Skin epidermis (tissue), 12 donors: ENCODE measurements around the gene ADAMTSL4.
A peak's percentile ranks its signal among the peaks of the same experiment; 100 is the strongest.
"Not testable (repeated sequence)": the region's sequence is repeated elsewhere in the genome, so short reads cannot be mapped to it uniquely, and the experiment has no call there.

ENCODE experiments used
- H3K27ac ChIP-seq, 21 experiments: fragments of 200-600 bp; sonication (generic) in 11 of 21; one replicate each; pipeline ENCODE4 v1.5.0; 2020; ENCODE audit warnings: mild to moderate bottlenecking in 3 of 21, inconsistent platforms in 2 of 21, moderate library complexity in 2 of 21
- H3K4me3 ChIP-seq, 7 experiments: fragments of 200-600 bp; sonication (generic) in 2 of 7; one replicate each; pipeline ENCODE4 v1.5.0; 2020; ENCODE audit warnings: inconsistent platforms in 2 of 7, mild to moderate bottlenecking in 2 of 7, moderate library complexity in 1 of 7

ADAMTSL4 gene

DNA sequence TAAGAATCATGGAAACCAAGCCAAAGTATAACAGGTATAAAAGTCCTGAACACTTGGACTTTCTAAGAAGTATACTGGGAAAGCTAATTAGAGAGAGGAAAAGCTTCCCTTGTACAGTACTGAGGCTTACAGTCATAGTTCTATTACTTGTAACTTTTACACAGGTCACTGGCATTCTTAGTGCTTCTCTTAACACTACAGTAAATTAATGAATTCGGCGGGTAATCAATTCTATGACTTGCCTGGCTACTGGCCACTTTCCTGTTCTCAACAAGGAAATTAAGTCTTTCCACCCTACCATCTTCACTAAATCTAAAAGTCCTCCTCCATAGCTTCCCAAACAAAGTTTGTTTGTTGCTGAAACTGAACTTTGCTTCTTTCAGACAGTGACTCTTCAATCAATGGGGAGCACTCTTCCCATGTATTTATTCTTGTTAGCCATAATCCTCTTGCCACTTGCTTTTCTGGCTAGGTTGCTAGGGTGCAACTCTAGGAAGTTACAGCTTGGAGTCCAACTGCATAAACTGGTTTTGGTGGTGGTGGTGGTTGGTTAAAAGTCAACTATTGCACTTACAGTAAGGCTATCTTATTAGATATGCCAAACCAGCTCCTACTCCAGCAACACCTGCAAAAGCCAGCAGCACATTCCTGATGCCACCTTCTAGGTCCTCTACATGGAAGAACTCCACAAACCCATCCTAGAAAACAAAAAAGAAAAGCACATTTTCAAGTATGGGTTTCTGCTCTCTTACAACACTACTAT lies 27.8 kb downstream of the ADAMTSL4 start:
- Histone ChIP-seq H3K27ac (peak overlapping the region; percentile 40 to 100 (median 100)), H3K4me3 (peak overlapping the region; percentile 59 to 97 (median 82))

DNA sequence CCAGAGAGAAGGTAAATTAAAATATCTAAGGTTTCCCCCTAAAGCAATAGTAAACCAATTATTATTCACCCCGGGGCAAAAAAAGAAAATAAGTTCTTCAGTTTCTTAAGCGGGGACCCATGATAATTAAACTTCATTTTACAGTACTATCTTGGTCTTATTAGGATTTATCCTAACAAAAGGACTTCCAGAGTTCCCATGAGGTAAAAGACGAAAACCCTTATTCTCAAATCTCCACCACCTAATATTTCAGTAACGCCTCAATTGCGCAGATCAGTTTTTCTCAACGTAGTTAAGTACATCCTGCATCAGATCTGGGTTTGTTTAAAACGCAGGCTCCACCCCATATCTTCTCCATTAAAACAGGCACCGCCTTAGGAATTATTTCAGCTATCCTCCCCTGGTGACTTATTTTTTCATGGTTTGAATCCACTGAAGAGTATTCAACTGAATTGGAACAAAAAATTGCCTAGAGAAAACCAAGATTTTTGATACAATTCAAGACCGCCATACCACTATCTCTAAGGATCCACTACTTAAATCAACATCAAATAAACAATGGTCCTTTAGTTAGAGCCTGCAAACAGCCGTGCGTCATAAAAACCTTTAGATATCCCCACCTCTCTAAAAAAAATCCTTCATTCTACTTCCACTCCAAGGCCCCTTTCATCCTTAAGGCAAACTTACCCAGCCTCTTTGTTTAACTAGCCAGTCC lies 28.5 kb downstream of the ADAMTSL4 start:
- H3K27ac ChIP-seq, result peak overlapping the region; percentile 95 to 100 (median 100)
- H3K4me3 ChIP-seq, result peak overlapping the region; percentile 59 to 97 (median 82)

DNA sequence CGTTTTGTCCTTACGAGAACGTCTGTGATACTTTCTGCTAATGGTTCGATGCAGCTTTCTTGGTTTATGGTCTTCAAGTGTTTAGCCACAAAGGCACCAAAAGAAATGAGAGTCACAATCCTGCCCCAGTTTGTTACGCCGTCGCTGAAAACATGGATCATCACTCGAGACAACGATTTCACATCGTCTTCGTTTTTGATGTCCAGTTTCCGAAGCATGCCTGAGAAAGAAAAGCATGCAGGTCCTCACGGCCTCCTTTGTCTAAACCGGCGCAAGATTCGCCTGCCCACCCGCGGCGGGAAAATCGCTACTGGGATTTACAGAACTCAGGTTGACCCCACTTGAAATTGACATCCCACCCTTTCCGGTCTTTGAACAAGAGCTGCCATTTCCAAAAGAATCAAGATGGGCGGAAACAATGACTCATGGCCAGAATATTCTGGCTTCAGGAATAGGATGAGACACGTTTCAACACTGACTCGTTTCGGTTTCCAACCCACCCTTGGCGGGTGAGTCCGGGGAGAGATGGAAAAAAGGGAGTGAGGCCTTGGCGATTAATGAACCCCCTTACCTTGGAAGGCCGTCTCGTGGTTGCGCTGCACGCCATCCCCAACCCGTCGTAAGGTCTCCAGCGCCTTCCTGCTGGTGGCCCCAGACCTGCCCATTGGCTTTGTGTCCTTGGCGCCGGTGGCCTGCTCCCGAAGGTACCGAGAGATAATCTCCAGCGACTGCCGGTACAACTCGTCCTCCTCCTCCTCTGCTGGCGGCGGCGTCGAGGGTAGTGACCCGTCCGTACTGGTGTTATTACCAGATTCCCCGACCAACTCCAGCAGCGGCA lies 29.3 kb downstream of the ADAMTSL4 start:
- Histone ChIP-seq H3K27ac (peak overlapping the region; percentile 95 to 100 (median 100)), H3K4me3 (peak overlapping the region; percentile 59 to 97 (median 82))

DNA sequence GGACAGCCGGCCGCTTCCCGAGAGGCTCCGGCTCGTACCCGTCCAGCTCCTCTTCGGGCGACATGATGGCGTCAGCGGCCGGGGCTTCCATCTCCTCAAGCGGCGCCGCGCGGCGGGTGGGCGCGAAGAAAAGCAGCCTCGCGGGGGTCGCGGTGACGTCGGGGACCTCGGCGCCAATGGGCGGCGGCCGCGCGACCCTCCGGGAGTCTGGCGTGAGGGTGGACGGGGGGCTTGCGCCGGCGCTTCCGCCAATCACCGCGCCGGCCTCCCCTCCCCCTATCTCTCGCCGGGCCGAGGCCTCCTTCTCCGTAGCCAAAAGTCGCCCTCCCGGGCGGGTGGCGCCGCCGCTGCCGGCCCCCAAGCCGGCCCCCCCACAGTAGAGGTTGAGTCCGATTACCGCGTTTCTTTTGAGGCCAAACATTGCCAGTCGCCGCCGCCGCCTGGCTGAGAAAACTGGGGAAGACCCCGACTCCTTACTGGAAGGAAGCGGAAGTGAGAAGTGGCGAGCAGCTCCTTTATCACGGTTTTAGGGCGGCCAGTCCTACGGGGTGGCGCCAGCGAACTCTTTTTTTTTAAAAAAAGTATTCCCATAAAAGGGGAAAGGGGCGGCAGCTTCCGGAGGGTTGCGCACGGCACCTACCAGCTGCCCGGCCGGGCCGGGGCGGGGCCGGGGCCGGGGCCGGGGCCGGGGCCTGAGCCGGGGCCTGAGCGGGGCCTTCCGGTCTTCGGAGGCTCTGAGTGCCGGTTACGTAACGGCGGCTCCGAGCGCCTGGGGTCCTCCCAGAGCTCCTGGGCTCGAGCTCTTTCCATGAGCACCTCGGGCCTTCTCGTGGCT lies 30.1 kb downstream of the ADAMTSL4 start, which contains the start of gene MCL1:
Gene MCL1 (minus strand): TSS at position 501 of the 835 bp plus-strand sequence. CDS start 80 bp downstream, at position 421.
- Histone ChIP-seq H3K4me3 (peak within 1 kb of the TSS; percentile 59 to 97 (median 82)), H3K27ac (peak within 1 kb of the TSS; percentile 95 to 100 (median 100))

DNA sequence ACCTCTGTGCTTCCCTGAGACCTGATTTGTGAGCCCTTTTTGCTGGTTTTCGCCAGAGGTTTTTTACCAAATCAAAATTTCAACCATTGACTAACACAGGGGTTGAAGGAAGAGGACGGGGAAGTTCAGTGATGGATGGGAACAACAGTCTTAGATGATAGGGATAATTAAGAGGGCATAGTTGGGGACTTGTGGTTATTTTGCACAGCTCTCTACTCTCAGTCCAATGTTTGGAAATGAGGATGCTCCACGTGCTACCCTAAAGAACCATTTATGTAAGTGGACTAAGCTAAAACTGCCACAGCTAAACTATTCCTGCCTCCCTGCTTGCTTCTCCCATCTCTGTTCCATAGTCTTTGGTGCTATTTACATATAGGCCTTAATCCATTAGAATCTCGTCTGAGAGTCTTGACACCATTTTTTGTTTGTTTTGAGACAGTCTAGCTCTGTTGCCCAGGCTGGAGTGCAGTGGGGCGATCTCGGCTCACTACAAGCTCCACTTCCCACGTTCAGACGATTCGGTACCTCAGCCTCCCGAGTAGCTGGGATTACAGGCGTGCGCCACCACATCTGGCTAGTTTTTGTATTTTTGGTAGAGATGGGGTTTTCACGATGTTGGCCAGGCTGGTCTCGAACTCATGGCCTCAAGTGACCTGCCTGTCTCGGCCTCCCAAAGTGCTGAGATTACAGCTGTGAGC lies 30.9 kb downstream of the ADAMTSL4 start:
- peak overlapping the region; percentile 59 to 97 (median 82) for H3K4me3 ChIP-seq
- peak overlapping the region; percentile 51 to 100 (median 100) for H3K27ac ChIP-seq

DNA sequence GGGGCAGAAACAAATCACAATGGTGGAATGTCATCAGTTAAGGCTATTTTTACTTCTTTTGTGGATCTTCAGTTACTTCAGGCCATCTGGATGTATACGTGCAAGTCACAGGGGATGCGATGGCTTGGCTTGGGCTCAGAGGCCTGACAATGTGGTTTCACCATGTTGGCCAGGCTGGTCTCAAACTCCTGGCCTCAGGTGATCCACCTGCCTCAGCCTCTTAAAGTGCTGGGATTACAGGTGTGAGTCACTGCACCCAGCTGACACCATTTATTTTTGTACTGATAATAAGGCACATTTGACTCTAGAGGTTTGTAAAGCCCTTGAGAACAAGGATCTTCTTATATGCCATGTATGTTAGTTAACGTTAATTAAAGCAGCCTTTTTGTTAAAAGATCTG lies 31.8 kb downstream of the ADAMTSL4 start:
- not testable (repeated sequence) for H3K4me3 ChIP-seq
- peak overlapping the region in 3 of 21 experiments; percentile 2 to 25 (median 11) for H3K27ac ChIP-seq

DNA sequence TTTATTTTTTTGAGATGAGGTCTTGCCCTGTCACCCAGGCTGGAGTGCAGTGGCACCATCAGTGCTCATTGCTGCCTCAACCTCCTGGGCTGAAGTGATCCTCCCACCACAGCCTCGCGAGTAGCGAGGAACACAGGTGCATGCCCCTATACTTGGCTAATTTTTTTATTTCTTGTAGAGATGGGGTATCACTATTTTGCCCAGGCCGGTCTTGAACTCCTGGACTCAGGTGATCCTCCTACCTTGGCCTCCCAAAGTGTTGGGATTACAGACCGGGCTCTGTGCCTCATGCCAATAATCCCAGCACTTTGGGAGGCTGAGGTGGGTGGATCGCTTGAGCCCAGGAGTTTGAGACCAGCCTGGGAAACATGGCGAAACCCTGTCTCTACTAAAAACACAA lies 32.2 kb downstream of the ADAMTSL4 start:
- H3K27ac ChIP-seq, result peak overlapping the region in 3 of 21 experiments; percentile 2 to 25 (median 11)
- H3K4me3 ChIP-seq, result not testable (repeated sequence)

DNA sequence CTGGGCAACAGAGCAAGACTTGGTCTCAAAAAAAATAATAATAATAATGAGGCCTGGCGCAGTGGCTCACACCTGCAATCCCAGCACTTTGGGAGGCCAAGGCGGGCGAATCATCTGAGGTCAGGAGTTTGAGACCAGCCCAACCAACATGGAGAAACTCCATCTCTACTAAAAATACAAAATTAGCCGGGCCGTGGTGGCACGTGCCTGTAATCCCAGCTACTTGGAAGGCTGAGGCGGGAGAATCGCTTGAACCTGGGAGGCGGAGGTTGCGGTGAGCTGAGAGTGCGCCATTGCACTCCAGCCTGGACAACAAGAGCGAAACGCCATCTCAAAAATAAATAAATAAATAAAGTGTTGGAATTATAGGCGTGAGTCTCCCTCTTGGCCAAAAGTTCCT lies 32.8 kb downstream of the ADAMTSL4 start:
- peak overlapping the region in 1 of 21 experiments; percentile 46 for H3K27ac ChIP-seq
- not testable (repeated sequence) for H3K4me3 ChIP-seq

DNA sequence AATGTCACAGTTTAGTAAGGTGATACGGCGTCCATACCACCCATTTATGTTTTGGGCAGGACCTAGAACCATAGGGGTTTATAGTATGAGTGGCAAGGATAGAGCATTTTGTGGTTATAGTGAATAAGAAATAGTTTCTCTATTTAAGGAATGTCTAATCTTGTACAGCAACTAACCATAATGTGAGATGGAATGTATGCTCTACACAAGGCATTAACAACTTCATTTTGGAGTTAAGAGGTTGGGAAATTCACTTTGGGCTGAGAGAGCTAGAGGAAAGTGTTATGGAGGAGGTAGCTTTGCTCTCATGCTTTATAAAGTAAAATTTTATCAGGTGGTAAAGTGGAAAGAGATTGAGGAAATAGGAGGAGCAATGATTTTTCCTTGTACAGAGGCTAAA lies 33.2 kb downstream of the ADAMTSL4 start:
- no peak overlapping the region for H3K4me3 ChIP-seq
- H3K27ac ChIP-seq, result peak overlapping the region in 1 of 21 experiments; percentile 46

DNA sequence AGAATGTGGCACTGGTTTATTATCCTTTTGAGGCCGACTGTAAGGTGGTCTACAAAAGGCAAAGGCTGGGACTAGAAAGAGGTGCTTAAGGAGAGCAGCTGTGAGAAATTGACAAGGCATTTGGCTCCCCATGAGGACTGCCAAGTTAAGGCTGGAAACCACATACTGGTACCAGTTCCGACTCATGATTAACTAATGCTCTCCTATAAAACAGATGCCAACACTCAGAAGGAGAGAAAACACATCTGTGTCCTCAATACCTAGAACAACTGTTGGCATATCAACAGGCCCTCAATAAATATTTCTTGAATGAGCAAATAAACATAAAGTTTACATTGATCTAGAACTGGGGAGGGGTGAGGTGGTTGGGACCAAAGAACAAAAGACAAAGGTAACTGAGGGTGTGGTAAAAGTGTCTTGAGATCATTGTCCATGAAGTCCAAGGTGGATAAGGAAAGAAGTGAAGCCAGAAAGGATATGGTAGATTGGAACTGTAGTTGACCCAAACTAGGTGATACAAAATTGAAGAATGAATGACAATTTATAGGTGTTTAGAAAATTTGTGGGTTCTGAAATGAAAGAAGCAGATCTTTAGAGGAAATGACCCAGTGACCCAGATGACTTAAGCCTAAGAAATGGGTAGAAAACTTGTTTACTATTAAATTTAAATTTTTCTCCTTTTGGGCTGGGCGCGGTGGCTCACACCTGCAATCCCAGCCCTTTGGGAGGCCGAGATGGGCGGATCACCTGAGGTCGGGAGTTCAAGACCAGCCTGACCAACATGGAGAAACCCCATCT lies 47.1 kb downstream of the ADAMTSL4 start:
- Histone ChIP-seq H3K27ac (no peak overlapping the region), H3K4me3 (no peak overlapping the region)

DNA sequence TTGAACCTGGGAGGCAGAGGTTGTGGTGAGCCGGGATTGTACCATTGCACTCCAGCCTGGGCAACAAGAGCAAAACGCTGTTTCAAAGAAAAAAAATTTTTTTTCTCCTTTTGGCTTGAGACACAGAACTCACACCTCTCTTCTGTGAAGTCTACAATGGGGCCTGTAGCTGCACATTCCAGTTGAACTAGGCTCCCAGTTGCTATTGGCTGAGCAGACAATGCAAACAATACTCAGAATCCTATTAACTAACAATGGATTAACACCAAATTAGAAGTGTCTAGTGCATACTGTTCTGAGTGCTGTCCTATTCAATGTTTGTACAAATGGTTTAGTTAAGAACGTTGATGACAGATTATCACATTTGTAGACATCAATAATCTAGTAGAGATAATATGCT lies 47.8 kb downstream of the ADAMTSL4 start:
- Histone ChIP-seq H3K27ac (no peak overlapping the region), H3K4me3 (no peak overlapping the region)

DNA sequence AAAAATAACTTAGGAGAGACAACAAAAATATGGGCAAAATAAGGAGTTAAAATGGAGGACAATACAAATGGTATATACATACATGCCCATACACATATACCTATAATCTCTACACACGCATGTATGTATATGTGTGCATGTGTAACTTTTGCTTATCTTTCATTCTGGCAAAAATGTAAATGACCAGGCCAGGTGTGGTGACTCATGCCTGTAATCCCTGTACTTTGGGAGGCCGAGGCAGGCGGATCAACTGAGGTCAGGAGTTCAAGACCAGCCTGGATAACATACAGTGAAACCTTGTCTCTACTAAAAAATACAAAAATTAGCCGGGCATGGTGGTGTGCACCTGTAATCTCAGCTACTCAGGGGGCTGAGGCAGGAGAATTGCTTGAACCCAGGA lies 49.1 kb downstream of the ADAMTSL4 start:
- not testable (repeated sequence) for H3K4me3 ChIP-seq, H3K27ac ChIP-seq

DNA sequence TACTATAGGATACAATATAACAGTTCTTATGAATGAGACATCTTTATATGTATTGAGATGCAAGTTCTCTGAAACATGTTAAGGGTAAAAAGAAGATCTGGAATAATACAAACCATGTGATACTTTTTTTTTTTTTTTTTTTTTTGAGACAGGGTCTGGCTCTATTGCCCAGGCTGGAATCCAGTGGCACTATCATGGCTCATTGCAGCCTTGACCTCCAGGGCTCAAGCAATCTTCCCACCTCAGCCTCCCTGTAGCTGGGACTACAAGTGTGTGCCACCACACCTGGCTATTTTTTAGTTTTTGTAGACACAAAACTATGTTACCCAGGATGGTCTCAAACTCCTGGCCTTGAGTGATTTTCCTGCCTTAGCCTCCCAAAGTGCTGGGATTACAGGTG lies 52.3 kb downstream of the ADAMTSL4 start:
- Histone ChIP-seq H3K4me3 (no peak overlapping the region), H3K27ac (no peak overlapping the region)

DNA sequence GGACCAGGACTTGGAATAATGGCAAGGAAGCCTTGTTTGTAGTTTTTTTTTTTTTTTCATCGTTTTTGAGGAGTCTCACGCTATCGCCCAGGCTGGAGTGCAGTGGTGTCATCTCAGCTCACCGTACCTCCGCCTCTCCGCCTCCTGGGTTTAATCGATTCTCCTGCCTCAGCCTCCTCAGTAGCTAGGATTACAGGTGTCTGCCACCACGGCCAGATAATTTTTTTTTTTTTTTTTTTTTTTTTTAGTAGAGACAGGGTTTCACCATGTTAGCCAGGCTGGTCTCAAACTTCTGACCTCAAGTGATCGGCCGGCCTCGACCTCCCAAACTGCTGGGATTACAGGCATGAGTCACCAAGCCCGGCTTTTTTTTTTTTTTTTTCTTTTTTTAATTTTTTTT lies 53.2 kb downstream of the ADAMTSL4 start:
- not testable (repeated sequence) for H3K27ac ChIP-seq, H3K4me3 ChIP-seq

DNA sequence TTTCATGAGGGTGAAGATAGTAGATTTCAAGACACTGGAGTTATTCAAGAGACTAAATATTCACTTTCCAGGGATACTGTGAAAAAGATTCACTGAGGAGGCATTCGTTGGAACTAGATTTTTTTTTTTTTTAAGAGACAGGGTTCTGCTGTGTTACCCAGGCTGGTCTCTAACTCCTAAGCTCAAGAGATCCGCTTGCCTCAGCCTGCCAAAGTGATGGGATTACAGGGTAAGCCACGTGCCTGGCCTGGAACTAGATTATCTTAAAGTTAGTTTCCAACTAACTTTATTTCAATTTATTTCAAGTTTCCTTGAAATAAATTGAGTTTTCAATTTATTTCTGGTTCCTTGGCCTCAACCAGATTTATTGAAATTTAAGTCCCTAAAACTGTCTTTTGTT lies 54.5 kb downstream of the ADAMTSL4 start:
- H3K27ac ChIP-seq, result peak overlapping the region in 12 of 21 experiments; percentile 24 to 93 (median 77)

DNA sequence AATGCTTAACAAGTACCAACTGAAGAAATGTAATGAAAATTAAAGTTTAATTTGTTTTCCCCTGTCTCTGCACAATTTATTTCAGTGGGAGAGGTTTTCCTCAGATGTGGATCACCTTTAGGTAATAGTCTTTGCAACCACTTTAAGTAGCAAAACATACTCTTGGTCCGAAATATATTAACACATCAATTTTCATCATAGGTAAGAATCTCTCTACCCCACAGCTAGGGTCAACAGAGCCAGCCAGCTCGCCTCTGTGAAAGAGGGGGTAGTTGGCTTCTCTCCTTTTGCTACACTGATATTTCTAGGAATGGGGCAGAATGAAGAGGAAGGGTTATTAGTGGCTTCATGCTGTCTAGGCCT lies 55.0 kb downstream of the ADAMTSL4 start:
- peak overlapping the region; percentile 20 to 93 (median 76) for H3K27ac ChIP-seq
- no peak overlapping the region for H3K4me3 ChIP-seq

More for the DNA sequence above, 54.5 kb downstream of the ADAMTSL4 start:
- no peak overlapping the region for H3K4me3 ChIP-seq

DNA sequence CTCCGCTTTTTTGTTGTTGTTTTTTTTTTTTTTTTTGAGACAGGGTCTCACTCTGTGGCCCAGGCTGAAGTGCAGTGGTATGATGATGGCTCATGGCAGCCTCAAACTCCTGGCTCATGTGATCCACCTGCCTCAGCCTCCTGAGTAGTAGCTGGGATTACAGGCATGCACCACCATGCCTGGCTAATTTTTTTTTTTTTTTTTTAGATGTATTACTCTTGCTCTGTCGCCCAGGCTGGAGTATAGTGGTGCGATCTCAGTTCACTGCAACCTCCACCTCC lies 56.2 kb downstream of the ADAMTSL4 start:
- H3K4me3 ChIP-seq, result not testable (repeated sequence)
- H3K27ac ChIP-seq, result peak overlapping the region in 13 of 21 experiments; percentile 20 to 93 (median 78)
